ENCODE results near the gene PEBP1. TPM values are rescaled to one million over a fixed set of nuclear protein-coding genes. Genes with fewer than 3 reads are reported as not detected.

Gene PEBP1
- total RNA-seq (100 to 1,000 TPM; 202 to 339 (median 292) TPM), polyA plus RNA-seq (100 to 1,000 TPM; 215 to 358 (median 242) TPM)

- peak within 1 kb of the TSS; percentile 88 to 98 (median 91) for H3K27ac ChIP-seq
- intact Hi-C loops (cut with DNase I) = loop anchor here (5.0 kb wide), 3 partner anchors 51 to 241 kb away; partner anchors contain the start of genes RFC5 and SUDS3
- H3K4me3 ChIP-seq = peak within 1 kb of the TSS; percentile 89 to 99 (median 93)
- no peaks in the 10 kb centered on the region for H3K27me3 ChIP-seq
- H3K36me3 ChIP-seq = peaks cover 11 to 33% (median 14%) of the 10 kb centered on the region in 4 donors
- TF ChIP-seq EP300 (IDR thresholded peaks at IDR 0.05) (no peak), POLR2AphosphoS5 (IDR thresholded peaks at IDR 0.05) (peak; percentile 94 to 97 (median 95)), CTCF (IDR thresholded peaks at IDR 0.05) (no peak), POLR2A (IDR thresholded peaks at IDR 0.05) (peak; percentile 73 to 78)
- 0% methylated on average over 70 of the region's 70 CpGs for WGBS, 2 donors
- DNase-seq = peak; percentile 97
- no peaks in the 10 kb centered on the region for H3K9me3 ChIP-seq
- peaks cover 0 to 23% (median 20%) of the 10 kb centered on the region in 4 donors for H3K4me1 ChIP-seq
These were observed at the start of gene PEBP1 for GRCh38 chr12:118135788-118136558. Gene PEBP1 (plus strand): TSS chr12:118136124. CDS start chr12:118136210, 86 bp downstream.

- H3K4me3 ChIP-seq = no peak overlapping the region
- no peaks in the 10 kb centered on the region for H3K4me1 ChIP-seq
- no peak for DNase-seq
- intact Hi-C loops (cut with DNase I) = no loop called here
- H3K9me3 ChIP-seq = no peaks in the 10 kb centered on the region
- H3K27me3 ChIP-seq = no peaks in the 10 kb centered on the region
- H3K27ac ChIP-seq = no peak overlapping the region
- WGBS, 2 donors = 54 to 84% methylated on average over 9 of the region's 9 CpGs
- peaks cover 0 to 4% (median 0%) of the 10 kb centered on the region in 4 donors for H3K36me3 ChIP-seq
- TF ChIP-seq EP300 (IDR thresholded peaks at IDR 0.05) (no peak), POLR2AphosphoS5 (IDR thresholded peaks at IDR 0.05) (no peak), POLR2A (IDR thresholded peaks at IDR 0.05) (no peak), CTCF (IDR thresholded peaks at IDR 0.05) (no peak)
These were observed 46.1 kb upstream of the PEBP1 start for GRCh38 chr12:118089782-118090181.

- Histone ChIP-seq H3K4me1 (no peaks in the 10 kb centered on the region), H3K9me3 (no peaks in the 10 kb centered on the region), H3K27me3 (no peaks in the 10 kb centered on the region), H3K27ac (no peak overlapping the region), H3K4me3 (no peak overlapping the region), H3K36me3 (peaks cover 0 to 5% (median 0%) of the 10 kb centered on the region in 4 donors)
- no peak for DNase-seq
- TF ChIP-seq POLR2A (IDR thresholded peaks at IDR 0.05) (no peak), CTCF (IDR thresholded peaks at IDR 0.05) (no peak), POLR2AphosphoS5 (IDR thresholded peaks at IDR 0.05) (no peak), EP300 (IDR thresholded peaks at IDR 0.05) (no peak)
- 95 to 99% methylated on average over 3 of the region's 3 CpGs for WGBS, 2 donors
- intact Hi-C loops (cut with DNase I) = no loop called here
These were observed 41.9 kb upstream of the PEBP1 start for GRCh38 chr12:118094039-118094438.

- TF ChIP-seq POLR2AphosphoS5 (IDR thresholded peaks at IDR 0.05) = no peak
- no peak for TF ChIP-seq CTCF (IDR thresholded peaks at IDR 0.05)
- TF ChIP-seq EP300 (IDR thresholded peaks at IDR 0.05) = no peak
- TF ChIP-seq POLR2A (IDR thresholded peaks at IDR 0.05) = no peak
- no peaks in the 10 kb centered on the region for H3K9me3 ChIP-seq
- DNase-seq = no peak
- 18 to 72% methylated on average over 3 of the region's 3 CpGs for WGBS, 2 donors
- H3K27me3 ChIP-seq = no peaks in the 10 kb centered on the region
- H3K4me3 ChIP-seq = no peak overlapping the region
- intact Hi-C loops (cut with DNase I) = no loop called here
- peaks cover 0 to 5% (median 0%) of the 10 kb centered on the region in 4 donors for H3K36me3 ChIP-seq
- H3K4me1 ChIP-seq = peaks cover 3 to 10% (median 8%) of the 10 kb centered on the region in 4 donors
- no peak overlapping the region for H3K27ac ChIP-seq
These were observed 37.5 kb upstream of the PEBP1 start for GRCh38 chr12:118098401-118098800.

Data from sigmoid colon (tissue), 7 donors.